Trophoblast cell (in vitro differentiated cells and primary cell): Measurements from ENCODE around the gene GLIPR2. TPM values are rescaled to one million over a fixed set of nuclear protein-coding genes. Genes with fewer than 3 reads are reported as not detected.
"Not testable (repeated sequence)": the region's sequence is repeated elsewhere in the genome, so short reads cannot be mapped to it uniquely, and the experiment has no call there.

Experiments
- DNase-seq, 2 donors: peaks; one replicate each; pipeline ENCODE4 v3.0.0-alpha.2; 2016
- H2AFZ ChIP-seq: 2 replicates; pipeline ENCODE4 v1.6.1; 2013; ENCODE audit warnings: low read length, moderate library complexity, mild to moderate bottlenecking; ENCODE audit not compliant: insufficient read depth, poor library complexity
- H2AK5ac ChIP-seq: 2 replicates; pipeline ENCODE4 v1.6.1; 2013; ENCODE audit warnings: mild to moderate bottlenecking, low read length
- H2BK120ac ChIP-seq: 2 replicates; pipeline ENCODE4 v1.6.1; 2013; ENCODE audit warnings: low read length, mild to moderate bottlenecking, moderate library complexity; ENCODE audit not compliant: insufficient read depth, poor library complexity
- H2BK12ac ChIP-seq: 2 replicates; pipeline ENCODE4 v1.6.1; 2013; ENCODE audit warnings: mild to moderate bottlenecking, low read length, moderate library complexity
- H2BK5ac ChIP-seq: 2 replicates; pipeline ENCODE4 v1.6.1; 2013; ENCODE audit warnings: low read length, low read depth, moderate library complexity, mild to moderate bottlenecking; ENCODE audit not compliant: poor library complexity
- H3K14ac ChIP-seq: 2 replicates; pipeline ENCODE4 v1.6.1; 2013; ENCODE audit warnings: mild to moderate bottlenecking, low read length
- H3K18ac ChIP-seq: 2 replicates; pipeline ENCODE4 v1.6.1; 2013; ENCODE audit warnings: mild to moderate bottlenecking, low read length
- H3K23ac ChIP-seq: 2 replicates; pipeline ENCODE4 v1.6.1; 2013; ENCODE audit warnings: low read length
- H3K27ac ChIP-seq: 2 replicates; pipeline ENCODE4 v1.5.1; 2013; ENCODE audit warnings: low read depth, mild to moderate bottlenecking, inconsistent platforms, low read length, moderate library complexity
- H3K27me3 ChIP-seq: 2 replicates; pipeline ENCODE4 v1.6.1; 2013; ENCODE audit warnings: inconsistent platforms, mild to moderate bottlenecking, low read length, moderate library complexity; ENCODE audit not compliant: insufficient read depth
- H3K36me3 ChIP-seq, 2 experiments: 1 replicate in 1 of 2; 2 replicates in 1 of 2; pipeline ENCODE4 v1.6.1; 2013; ENCODE audit warnings: low read length in 2 of 2, mild to moderate bottlenecking in 2 of 2, moderate library complexity in 1 of 2; ENCODE audit not compliant: insufficient read depth in 2 of 2, control insufficient read depth in 1 of 2
- H3K4ac ChIP-seq: 2 replicates; pipeline ENCODE4 v1.6.1; 2013; ENCODE audit warnings: low read depth, mild to moderate bottlenecking, low read length, moderate library complexity
- H3K4me1 ChIP-seq, 2 experiments: 1 replicate in 1 of 2; 2 replicates in 1 of 2; pipeline ENCODE4 v1.6.1; 2013; ENCODE audit warnings: low read length in 2 of 2, mild to moderate bottlenecking in 2 of 2, moderate library complexity in 1 of 2; ENCODE audit not compliant: insufficient read depth in 2 of 2, control insufficient read depth in 1 of 2
- H3K4me2 ChIP-seq: 2 replicates; pipeline ENCODE4 v1.6.1; 2013; ENCODE audit warnings: inconsistent platforms, mild to moderate bottlenecking, low read length, moderate library complexity
- H3K4me3 ChIP-seq: 2 replicates; pipeline ENCODE4 v1.5.1; 2013; ENCODE audit warnings: mild to moderate bottlenecking, low read depth, low read length, inconsistent platforms
- H3K79me1 ChIP-seq: one replicate; pipeline ENCODE4 v1.6.1; 2013; ENCODE audit warnings: low read length
- H3K79me2 ChIP-seq: 2 replicates; pipeline ENCODE4 v1.6.1; 2013; ENCODE audit warnings: low read length, mild to moderate bottlenecking; ENCODE audit not compliant: control insufficient read depth, insufficient read depth, poor library complexity
- H3K9ac ChIP-seq: 2 replicates; pipeline ENCODE4 v1.6.1; 2013; ENCODE audit warnings: mild to moderate bottlenecking, low read length
- H3K9me3 ChIP-seq: 2 replicates; pipeline ENCODE4 v1.6.1; 2013; ENCODE audit warnings: low read depth, mild to moderate bottlenecking, control low read depth, inconsistent platforms, low read length; ENCODE audit not compliant: insufficient read depth
- H4K12ac ChIP-seq: 2 replicates; pipeline ENCODE4 v1.6.1; 2013; ENCODE audit warnings: low read depth, mild to moderate bottlenecking, low read length, moderate library complexity
- H4K8ac ChIP-seq: 2 replicates; pipeline ENCODE4 v1.6.1; 2013; ENCODE audit warnings: low read depth, mild to moderate bottlenecking, low read length, moderate library complexity
- H4K91ac ChIP-seq: one replicate; pipeline ENCODE4 v1.6.1; 2013; ENCODE audit warnings: low read depth, mild to moderate bottlenecking, low read length, moderate library complexity
- WGBS: extraction: QIAGEN DNeasy Blood & Tissue Kit; methylation state at CpG from one replicate; pipeline ENCODE4 v1.1.7; 2013; ENCODE audit warnings: missing lambda C conversion rate; ENCODE audit not compliant: insufficient read length, insufficient coverage; ENCODE audit errors: extremely low coverage; 5-methylcytosine and 5-hydroxymethylcytosine counted together
- polyA plus RNA-seq: library from polyadenylated mRNA; stranded (reverse); fragments of 200-250 nt; gene quantifications from 2 replicates; pipeline ENCODE4 v1.2.3, GENCODE V29; 2013

Gene GLIPR2
- polyA plus RNA-seq, result 23.0 and 24.6 TPM in 2 replicates

GRCh38 chr9:36136272-36136893 lies at the start of gene GLIPR2:
GLIPR2 (plus strand) TSS chr9:36136733; CDS start chr9:36136779, 46 bp downstream.
- H3K14ac ChIP-seq, result peak within 1 kb of the TSS; percentile 62
- peak within 1 kb of the TSS; percentile 55 for H4K8ac ChIP-seq
- peaks cover 6% of the 10 kb centered on the region for H3K27me3 ChIP-seq
- H4K91ac ChIP-seq, result peak within 1 kb of the TSS; percentile 80
- peak within 1 kb of the TSS; percentile 72 for H3K4me3 ChIP-seq
- no peak within 1 kb of the TSS for H3K27ac ChIP-seq
- H2BK12ac ChIP-seq, result peak within 1 kb of the TSS; percentile 54
- peak within 1 kb of the TSS; percentile 32 for H4K12ac ChIP-seq
- peaks cover 9% of the 10 kb centered on the region for H3K79me2 ChIP-seq
- no CpG with 5 or more reads among the region's 83 CpGs for WGBS
- H2BK5ac ChIP-seq, result peak within 1 kb of the TSS; percentile 36
- peak within 1 kb of the TSS; percentile 83 for H3K9ac ChIP-seq
- H2BK120ac ChIP-seq, result peak within 1 kb of the TSS; percentile 87
- H3K4me2 ChIP-seq, result peak within 1 kb of the TSS; percentile 99
- peak within 1 kb of the TSS; percentile 20 for H2AFZ ChIP-seq
- peak; percentile 75 to 84 for DNase-seq
- H3K9me3 ChIP-seq, result peaks cover 8% of the 10 kb centered on the region
- H3K79me1 ChIP-seq, result peaks cover 14% of the 10 kb centered on the region
- H3K4me1 ChIP-seq, result peaks cover 15 to 18% of the 10 kb centered on the region in 2 experiments
- peak within 1 kb of the TSS; percentile 59 for H3K18ac ChIP-seq
- no peak within 1 kb of the TSS for H3K4ac ChIP-seq
- H3K36me3 ChIP-seq, result no peaks in the 10 kb centered on the region
- H3K23ac ChIP-seq, result no peak within 1 kb of the TSS
- H2AK5ac ChIP-seq, result no peak within 1 kb of the TSS

GRCh38 chr9:36087054-36087453 lies 49.5 kb upstream of the GLIPR2 start:
- not testable (repeated sequence) for H3K27me3 ChIP-seq, DNase-seq, H3K79me2 ChIP-seq, H3K18ac ChIP-seq, H3K14ac ChIP-seq, H3K4me1 ChIP-seq, H4K12ac ChIP-seq, H3K4me2 ChIP-seq, H3K79me1 ChIP-seq, H3K4me3 ChIP-seq, H3K4ac ChIP-seq, H2BK5ac ChIP-seq, H4K8ac ChIP-seq, H2AK5ac ChIP-seq, H3K9me3 ChIP-seq, H3K36me3 ChIP-seq, H3K9ac ChIP-seq, H2BK12ac ChIP-seq, H2BK120ac ChIP-seq, H4K91ac ChIP-seq, H3K23ac ChIP-seq, H3K27ac ChIP-seq, H2AFZ ChIP-seq

GRCh38 chr9:36088020-36088419 lies 48.5 kb upstream of the GLIPR2 start:
- H3K4ac ChIP-seq, result no peak overlapping the region
- peaks cover 0 to 2% of the 10 kb centered on the region in 2 experiments for H3K36me3 ChIP-seq
- no peak overlapping the region for H3K14ac ChIP-seq
- H2AK5ac ChIP-seq, result no peak overlapping the region
- H3K4me1 ChIP-seq, result no peaks in the 10 kb centered on the region
- no peaks in the 10 kb centered on the region for H3K27me3 ChIP-seq
- H3K9ac ChIP-seq, result no peak overlapping the region
- no peak overlapping the region for H4K8ac ChIP-seq
- H3K79me2 ChIP-seq, result no peaks in the 10 kb centered on the region
- no peak overlapping the region for H2BK5ac ChIP-seq
- no peak overlapping the region for H3K18ac ChIP-seq
- no peak overlapping the region for H2AFZ ChIP-seq
- H3K4me3 ChIP-seq, result no peak overlapping the region
- WGBS, result no CpG with 5 or more reads among the region's 3 CpGs
- no peaks in the 10 kb centered on the region for H3K9me3 ChIP-seq
- H2BK12ac ChIP-seq, result no peak overlapping the region
- H3K27ac ChIP-seq, result no peak overlapping the region
- no peak overlapping the region for H3K23ac ChIP-seq
- DNase-seq, result no peak
- no peak overlapping the region for H4K12ac ChIP-seq
- no peak overlapping the region for H3K4me2 ChIP-seq
- H4K91ac ChIP-seq, result no peak overlapping the region
- H2BK120ac ChIP-seq, result no peak overlapping the region
- peaks cover 1% of the 10 kb centered on the region for H3K79me1 ChIP-seq

GRCh38 chr9:36091026-36091953 lies 45.2 kb upstream of the GLIPR2 start:
- Histone ChIP-seq H3K23ac (no peak overlapping the region), H2BK5ac (no peak overlapping the region), H2BK120ac (peak overlapping the region; percentile 36), H3K18ac (no peak overlapping the region), H3K9me3 (no peaks in the 10 kb centered on the region), H2AK5ac (no peak overlapping the region), H3K4me3 (no peak overlapping the region), H3K14ac (no peak overlapping the region), H3K9ac (no peak overlapping the region), H3K79me1 (peaks cover 1% of the 10 kb centered on the region), H3K27ac (no peak overlapping the region), H4K91ac (no peak overlapping the region), H3K4me1 (no peaks in the 10 kb centered on the region), H3K4ac (no peak overlapping the region), H4K12ac (no peak overlapping the region), H4K8ac (no peak overlapping the region), H2BK12ac (peak overlapping the region; percentile 18), H3K4me2 (no peak overlapping the region), H2AFZ (no peak overlapping the region), H3K79me2 (no peaks in the 10 kb centered on the region), H3K36me3 (peaks cover 0 to 2% of the 10 kb centered on the region in 2 experiments), H3K27me3 (no peaks in the 10 kb centered on the region)
- WGBS, result no CpG with 5 or more reads among the region's 8 CpGs
- DNase-seq, result no peak
